Lung (tissue), 12 donors: ENCODE data around the gene TBC1D3B. TPM values are rescaled to one million over a fixed set of nuclear protein-coding genes. Genes with fewer than 3 reads are reported as not detected.
"Not testable (repeated sequence)": the region's sequence is repeated elsewhere in the genome, so short reads cannot be mapped to it uniquely, and the experiment has no call there.

Experiments
- ATAC-seq: fragments of 200-7000 bp; cut with Tn5 transposase; one replicate; pipeline ENCODE4 v1.9.1; 2020; ENCODE audit warnings: moderate number of reproducible peaks; ENCODE audit not compliant: insufficient read depth, low FRiP score
- DNase-seq, 3 donors: peaks; one replicate each; pipeline ENCODE4 v3.0.0-alpha.2; 2013 to 2017
- H3K27ac ChIP-seq, 2 donors: one replicate each; pipeline ENCODE4 v1.5.1; 2013; ENCODE audit warnings: mild to moderate bottlenecking in 2 of 2, moderate library complexity in 2 of 2, control low read depth in 1 of 2, inconsistent platforms in 1 of 2, low read depth in 1 of 2, low read length in 1 of 2
- H3K27me3 ChIP-seq, 3 donors: one replicate each; pipeline ENCODE4 v1.5.1; 2013; ENCODE audit warnings: low read length in 2 of 3; ENCODE audit not compliant: control insufficient read depth in 3 of 3, insufficient read depth in 3 of 3
- H3K36me3 ChIP-seq, 4 donors: one replicate each; pipeline ENCODE4 v1.5.1; 2013; ENCODE audit warnings: low read length in 4 of 4, mild to moderate bottlenecking in 1 of 4, moderate library complexity in 1 of 4; ENCODE audit not compliant: control insufficient read depth in 4 of 4, insufficient read depth in 4 of 4
- H3K4me1 ChIP-seq, 5 donors: one replicate each; pipeline ENCODE4 v1.5.1; 2013; ENCODE audit warnings: low read length in 5 of 5, mild to moderate bottlenecking in 2 of 5, moderate library complexity in 1 of 5; ENCODE audit not compliant: control insufficient read depth in 5 of 5, insufficient read depth in 5 of 5
- H3K4me3 ChIP-seq: one replicate; pipeline ENCODE4 v1.5.1; 2013; ENCODE audit warnings: mild to moderate bottlenecking, control low read depth, moderate library complexity
- H3K9ac ChIP-seq, 2 donors: one replicate each; pipeline ENCODE4 v1.5.1; 2013; ENCODE audit warnings: low read length in 2 of 2, control low read depth in 1 of 2; ENCODE audit not compliant: insufficient read depth in 1 of 2
- H3K9me3 ChIP-seq, 4 donors: one replicate each; pipeline ENCODE4 v1.5.1; 2013; ENCODE audit warnings: low read length in 3 of 4, mild to moderate bottlenecking in 1 of 4, moderate library complexity in 1 of 4; ENCODE audit not compliant: control insufficient read depth in 4 of 4, insufficient read depth in 3 of 4
- WGBS, 2 donors: extraction: QIAGEN DNeasy Blood & Tissue Kit; methylation state at CpG; one replicate each; pipeline ENCODE4 v1.1.7; 2013; 5-methylcytosine and 5-hydroxymethylcytosine counted together
- polyA plus RNA-seq, 2 donors: library from polyadenylated mRNA; stranded (reverse); fragments of 200-250 nt; gene quantifications; one replicate each; pipeline ENCODE4 v1.2.1, GENCODE V29; 2013
- total RNA-seq, 2 donors: library from RNA; depleted of rRNA in 1 of 2; stranded (reverse); fragments of >200 nt in 1 of 2; gene quantifications; one replicate each; pipeline ENCODE4 v1.2.1, GENCODE V29; 2014 to 2021
- TF ChIP-seq, protein P1 (sequence below): IDR thresholded peaks from 2 replicates; pipeline ENCODE4 v1.5.1; 2012; ENCODE audit warnings: mild to moderate bottlenecking; ENCODE audit errors: control extremely low read depth, extremely low read depth
- donor health status: control.
- donor health status: control.
- donor health status: Bipolar disorder and iron deficiency.
- donor health status: healthy.
- donor health status: DM: yes; HTN: yes; CAD: no.

The TBC1D3B gene
- total and polyA plus RNA-seq, 4 donors, result 1.6 to 7.5 (median 3.0) TPM

DNA sequence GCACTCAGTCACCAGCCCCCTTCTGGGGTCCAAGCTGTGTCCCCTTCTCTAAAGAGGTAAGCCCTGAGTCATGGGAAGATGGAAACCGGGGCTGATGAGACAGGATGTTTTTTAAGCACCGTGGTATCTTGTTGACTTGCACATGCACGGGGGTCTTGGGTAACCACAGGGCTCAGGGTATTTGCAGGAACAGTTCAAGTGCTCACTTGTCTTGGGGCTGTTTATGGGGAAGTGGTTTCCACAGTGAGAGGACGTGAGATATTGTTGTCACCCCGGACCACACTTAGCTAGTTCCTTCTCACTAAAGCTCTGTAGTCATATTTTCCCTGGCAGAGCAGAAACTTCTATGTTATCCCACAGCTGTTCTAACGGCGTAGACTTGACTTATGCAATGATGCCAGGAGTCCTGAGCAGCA lies 12.5 kb upstream of the TBC1D3B start:
- peak; percentile 48 for ATAC-seq
- peaks cover 0 to 8% (median 6%) of the 10 kb centered on the region in 5 donors for H3K4me1 ChIP-seq
- no peak overlapping the region for H3K4me3 ChIP-seq
- no peak overlapping the region for H3K9ac ChIP-seq
- 20 to 28% methylated on average over 7 of the region's 7 CpGs for WGBS, 2 donors
- peaks cover 0 to 20% (median 0%) of the 10 kb centered on the region in 3 donors for H3K27me3 ChIP-seq
- no peaks in the 10 kb centered on the region for H3K9me3 ChIP-seq
- H3K27ac ChIP-seq, result no peak overlapping the region
- no peaks in the 10 kb centered on the region for H3K36me3 ChIP-seq
- DNase-seq, result peak in 2 of 3 donors; percentile 39 to 63
- TF ChIP-seq, protein P1, sequence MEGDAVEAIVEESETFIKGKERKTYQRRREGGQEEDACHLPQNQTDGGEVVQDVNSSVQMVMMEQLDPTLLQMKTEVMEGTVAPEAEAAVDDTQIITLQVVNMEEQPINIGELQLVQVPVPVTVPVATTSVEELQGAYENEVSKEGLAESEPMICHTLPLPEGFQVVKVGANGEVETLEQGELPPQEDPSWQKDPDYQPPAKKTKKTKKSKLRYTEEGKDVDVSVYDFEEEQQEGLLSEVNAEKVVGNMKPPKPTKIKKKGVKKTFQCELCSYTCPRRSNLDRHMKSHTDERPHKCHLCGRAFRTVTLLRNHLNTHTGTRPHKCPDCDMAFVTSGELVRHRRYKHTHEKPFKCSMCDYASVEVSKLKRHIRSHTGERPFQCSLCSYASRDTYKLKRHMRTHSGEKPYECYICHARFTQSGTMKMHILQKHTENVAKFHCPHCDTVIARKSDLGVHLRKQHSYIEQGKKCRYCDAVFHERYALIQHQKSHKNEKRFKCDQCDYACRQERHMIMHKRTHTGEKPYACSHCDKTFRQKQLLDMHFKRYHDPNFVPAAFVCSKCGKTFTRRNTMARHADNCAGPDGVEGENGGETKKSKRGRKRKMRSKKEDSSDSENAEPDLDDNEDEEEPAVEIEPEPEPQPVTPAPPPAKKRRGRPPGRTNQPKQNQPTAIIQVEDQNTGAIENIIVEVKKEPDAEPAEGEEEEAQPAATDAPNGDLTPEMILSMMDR, result no peak

DNA sequence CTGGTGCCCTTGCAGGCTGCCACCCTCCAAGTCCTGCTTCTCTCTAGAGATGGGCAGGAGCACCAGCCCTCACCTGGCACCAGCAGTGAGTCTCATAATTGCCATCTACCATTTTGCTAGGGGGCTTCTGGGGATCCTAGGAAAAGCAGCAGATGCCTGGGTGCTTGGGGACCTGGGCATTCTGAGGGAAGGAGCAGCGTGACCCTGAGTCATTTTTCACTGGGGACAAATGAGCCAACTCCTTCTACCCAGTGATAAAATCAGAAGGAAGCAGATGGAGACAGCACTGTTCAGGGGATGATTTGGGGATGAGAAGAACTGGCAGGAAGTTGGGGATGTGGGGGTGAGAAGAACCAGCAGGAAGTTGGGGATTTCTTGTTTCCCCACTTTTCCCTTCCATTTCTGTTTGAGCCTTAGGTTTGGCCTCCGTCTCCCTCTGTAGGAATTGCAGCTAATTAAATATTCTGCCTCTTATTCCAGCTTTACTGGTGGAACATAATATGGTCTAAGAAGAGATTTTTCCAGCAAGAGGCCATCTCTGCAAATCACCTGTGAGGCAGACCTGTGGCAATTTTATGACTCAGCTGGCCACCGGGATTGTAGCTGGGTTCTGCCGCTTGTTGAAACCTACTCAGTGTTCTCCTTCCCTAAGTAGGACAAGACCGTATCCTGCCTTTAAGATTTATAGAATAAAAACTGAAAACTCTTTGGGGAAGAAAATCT lies 11.7 kb upstream of the TBC1D3B start:
- not testable (repeated sequence) for H3K27ac ChIP-seq

DNA sequence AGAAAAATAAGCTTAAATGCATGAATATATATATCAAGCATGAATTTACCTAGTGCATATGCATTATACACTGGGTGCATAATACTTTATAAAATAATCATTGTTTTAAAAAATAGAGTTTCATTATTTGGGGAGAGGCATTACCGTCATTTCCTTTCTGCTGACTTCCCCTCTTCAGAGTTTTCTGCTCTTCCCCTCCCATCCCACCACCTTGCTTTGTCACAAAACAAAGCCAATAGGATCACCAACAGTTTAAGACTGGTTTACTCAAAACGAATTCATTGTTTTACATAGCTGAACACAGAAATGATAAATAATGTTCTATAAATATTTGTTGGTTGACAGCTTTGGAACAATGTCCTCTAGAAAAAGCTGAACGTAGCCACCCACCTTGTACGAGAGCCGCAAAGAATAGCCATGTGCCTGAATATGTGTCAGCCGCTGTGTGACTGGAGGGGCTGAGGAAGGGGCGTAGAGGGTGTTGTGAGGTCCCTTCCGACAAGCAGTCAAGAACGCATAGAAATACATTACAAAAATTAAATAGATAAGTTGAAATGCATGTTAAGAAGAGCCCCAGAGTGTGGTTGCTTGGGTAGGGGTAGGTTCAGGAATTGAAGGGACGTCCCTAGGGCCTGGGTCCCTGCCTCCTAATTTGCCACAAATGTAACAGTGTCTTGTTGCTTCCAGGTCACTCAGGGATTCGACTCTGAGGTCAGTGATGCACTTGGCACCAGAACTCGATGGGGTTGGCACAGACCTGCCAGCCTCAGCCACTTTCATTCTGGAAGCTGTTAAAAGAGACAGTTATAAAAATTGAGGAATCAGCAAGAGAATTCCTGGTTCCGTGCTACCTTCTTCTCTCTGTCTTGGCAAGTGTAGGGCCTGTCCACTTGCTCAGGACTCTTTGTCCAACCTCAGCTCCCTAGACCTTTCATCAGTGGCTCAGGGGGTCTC lies 10.7 kb upstream of the TBC1D3B start:
- peaks cover 0 to 27% (median 4%) of the 10 kb centered on the region in 3 donors for H3K27me3 ChIP-seq
- 72 to 80% methylated on average over 13 of the region's 13 CpGs for WGBS, 2 donors
- H3K4me3 ChIP-seq, H3K27ac ChIP-seq, H3K36me3 ChIP-seq, DNase-seq, ATAC-seq, H3K9me3 ChIP-seq, H3K9ac ChIP-seq: not testable (repeated sequence)
- peaks cover 0 to 13% (median 3%) of the 10 kb centered on the region in 5 donors for H3K4me1 ChIP-seq

More for the DNA sequence above, 11.7 kb upstream of the TBC1D3B start:
- H3K4me3 ChIP-seq, ATAC-seq, DNase-seq, H3K36me3 ChIP-seq, H3K9ac ChIP-seq, H3K9me3 ChIP-seq: not testable (repeated sequence)
- H3K4me1 ChIP-seq, result peaks cover 0 to 15% (median 6%) of the 10 kb centered on the region in 5 donors
- peaks cover 0 to 24% (median 0%) of the 10 kb centered on the region in 3 donors for H3K27me3 ChIP-seq
- 43 to 47% methylated on average over 5 of the region's 5 CpGs for WGBS, 2 donors

DNA sequence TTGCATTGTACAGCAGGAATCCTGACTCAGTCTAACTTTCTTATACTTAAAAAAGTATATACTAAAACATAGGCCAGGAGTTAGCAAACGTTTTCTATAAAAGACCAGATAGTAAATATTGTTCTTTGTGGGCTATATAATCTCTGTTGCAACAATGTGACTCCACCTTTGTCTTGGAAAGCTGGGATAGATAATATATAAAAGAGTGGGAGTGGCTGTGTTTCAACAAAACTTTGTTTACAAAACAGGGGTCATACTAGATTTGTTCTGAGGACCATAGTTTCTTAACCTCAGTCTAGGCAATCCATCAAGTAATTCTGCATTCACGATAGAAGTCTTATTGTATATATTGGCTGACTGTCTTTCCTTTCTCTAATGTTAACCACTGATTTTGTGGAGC lies 9.0 kb upstream of the TBC1D3B start:
- no peak for DNase-seq
- Histone ChIP-seq H3K9ac (no peak overlapping the region), H3K27ac (no peak overlapping the region), H3K9me3 (no peaks in the 10 kb centered on the region), H3K4me1 (peaks cover 0 to 13% (median 3%) of the 10 kb centered on the region in 5 donors), H3K4me3 (no peak overlapping the region), H3K27me3 (peaks cover 0 to 38% (median 7%) of the 10 kb centered on the region in 3 donors), H3K36me3 (no peaks in the 10 kb centered on the region)
- TF ChIP-seq, protein P1, result no peak
- ATAC-seq, result no peak
- WGBS, 2 donors, result 41 to 57% methylated on average over 2 of the region's 2 CpGs
